ENCODE results near the gene NFASC.

- TF ChIP-seq, protein P1, sequence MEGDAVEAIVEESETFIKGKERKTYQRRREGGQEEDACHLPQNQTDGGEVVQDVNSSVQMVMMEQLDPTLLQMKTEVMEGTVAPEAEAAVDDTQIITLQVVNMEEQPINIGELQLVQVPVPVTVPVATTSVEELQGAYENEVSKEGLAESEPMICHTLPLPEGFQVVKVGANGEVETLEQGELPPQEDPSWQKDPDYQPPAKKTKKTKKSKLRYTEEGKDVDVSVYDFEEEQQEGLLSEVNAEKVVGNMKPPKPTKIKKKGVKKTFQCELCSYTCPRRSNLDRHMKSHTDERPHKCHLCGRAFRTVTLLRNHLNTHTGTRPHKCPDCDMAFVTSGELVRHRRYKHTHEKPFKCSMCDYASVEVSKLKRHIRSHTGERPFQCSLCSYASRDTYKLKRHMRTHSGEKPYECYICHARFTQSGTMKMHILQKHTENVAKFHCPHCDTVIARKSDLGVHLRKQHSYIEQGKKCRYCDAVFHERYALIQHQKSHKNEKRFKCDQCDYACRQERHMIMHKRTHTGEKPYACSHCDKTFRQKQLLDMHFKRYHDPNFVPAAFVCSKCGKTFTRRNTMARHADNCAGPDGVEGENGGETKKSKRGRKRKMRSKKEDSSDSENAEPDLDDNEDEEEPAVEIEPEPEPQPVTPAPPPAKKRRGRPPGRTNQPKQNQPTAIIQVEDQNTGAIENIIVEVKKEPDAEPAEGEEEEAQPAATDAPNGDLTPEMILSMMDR (IDR thresholded peaks at IDR 0.05; ENCODE audit: low read depth, low read length, missing input control): no peak
- TF ChIP-seq EGR1 (IDR thresholded peaks at IDR 0.05; ENCODE audit: low read depth in 2 of 2): no peak
- TF ChIP-seq YY1 (IDR thresholded peaks at IDR 0.05): no peak
- peak; percentile 43 for TF ChIP-seq NR2F2 (IDR thresholded peaks at IDR 0.05)
- TF ChIP-seq RAD21 (IDR thresholded peaks at IDR 0.05): peak; percentile 27 to 58
- no peak for TF ChIP-seq TAF1 (conservative IDR thresholded peaks at IDR 0.05)
- peak; percentile 66 to 84 for TF ChIP-seq JUND (IDR thresholded peaks at IDR 0.05)
- TF ChIP-seq, protein P2, sequence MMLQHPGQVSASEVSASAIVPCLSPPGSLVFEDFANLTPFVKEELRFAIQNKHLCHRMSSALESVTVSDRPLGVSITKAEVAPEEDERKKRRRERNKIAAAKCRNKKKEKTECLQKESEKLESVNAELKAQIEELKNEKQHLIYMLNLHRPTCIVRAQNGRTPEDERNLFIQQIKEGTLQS (IDR thresholded peaks at IDR 0.05): no peak
- TF ChIP-seq SP1 (IDR thresholded peaks at IDR 0.05): peak; percentile 95
- TF ChIP-seq REST (IDR thresholded peaks at IDR 0.05): peak; percentile 32
- TF ChIP-seq, protein P3, sequence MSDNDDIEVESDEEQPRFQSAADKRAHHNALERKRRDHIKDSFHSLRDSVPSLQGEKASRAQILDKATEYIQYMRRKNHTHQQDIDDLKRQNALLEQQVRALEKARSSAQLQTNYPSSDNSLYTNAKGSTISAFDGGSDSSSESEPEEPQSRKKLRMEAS (IDR thresholded peaks at IDR 0.05): peak; percentile 90
These were observed 132.9 kb downstream of the NFASC start for GRCh38 chr1:205003358-205004131.
